Tibial artery (tissue), 4 donors: Measurements from ENCODE around the gene OBSCN.

Experiments
- DNase-seq, 2 donors: peaks; one replicate each; pipeline ENCODE4 v3.0.0-alpha.2; 2019
- H3K27ac ChIP-seq, 2 donors: fragments of 200-600 bp; sonication (generic) in 1 of 2; 1 replicate in 1 of 2; 2 replicates in 1 of 2; pipeline ENCODE4 v1.5.1; 2018 to 2019; ENCODE audit warnings: mild to moderate bottlenecking in 1 of 2
- H3K27me3 ChIP-seq, 2 donors: fragments of 200-600 bp; sonication (generic) in 1 of 2; one replicate each; pipeline versions ENCODE4 v1.5.1 to v1.6.0; 2016 to 2019
- H3K36me3 ChIP-seq, 3 donors: fragments of 200-600 bp; sonication (generic) in 2 of 3; one replicate each; pipeline ENCODE4 v1.5.1; 2016 to 2019; ENCODE audit warnings: mild to moderate bottlenecking in 2 of 3
- H3K4me1 ChIP-seq, 4 donors: fragments of 200-600 bp; sonication (generic) in 2 of 4; 1 replicate in 3 of 4; 2 replicates in 1 of 4; pipeline ENCODE4 v1.5.1; 2016 to 2019
- H3K4me3 ChIP-seq, 2 donors: fragments of 200-600 bp; sonication (generic) in 1 of 2; 1 replicate in 1 of 2; 2 replicates in 1 of 2; pipeline ENCODE4 v1.5.1; 2018 to 2019; ENCODE audit warnings: mild to moderate bottlenecking in 2 of 2
- H3K9me3 ChIP-seq, 3 donors: fragments of 200-600 bp; sonication (generic) in 1 of 3; one replicate each; pipeline ENCODE4 v1.5.1; 2016 to 2019
- CTCF ChIP-seq, 2 experiments: fragments of 200-600 bp in 1 of 2; fragments of 450-650 bp in 1 of 2; IDR thresholded peaks; one replicate each; pipeline ENCODE4 v1.5.1; 2017 to 2019; ENCODE audit warnings: antibody characterized with exemption in 2 of 2, mild to moderate bottlenecking in 1 of 2, moderate library complexity in 1 of 2
- intact Hi-C: fragments of 100-400 bp; cut with DNase I; formaldehyde crosslinking; loops from one replicate; pipeline ENCODE4 v1.15.0; 2023; ENCODE audit warnings: low total_unique reads

The OBSCN gene

GRCh38 chr1:228177721-228178710, 29.8 kb upstream of the OBSCN start:
- Histone ChIP-seq H3K4me1 (peaks cover 0 to 9% (median 3%) of the 10 kb centered on the region in 4 donors), H3K4me3 (no peak overlapping the region), H3K9me3 (no peaks in the 10 kb centered on the region), H3K27me3 (no peaks in the 10 kb centered on the region), H3K36me3 (peaks cover 0 to 18% (median 11%) of the 10 kb centered on the region in 3 donors), H3K27ac (no peak overlapping the region)
- intact Hi-C loops = loop anchor here (10.0 kb wide), 1 partner anchor 97 kb away; no protein-coding TSS in a partner anchor
- DNase-seq = peak in 1 of 2 donors; percentile 17
- TF ChIP-seq CTCF (IDR thresholded peaks at IDR 0.05) = no peak

GRCh38 chr1:228178737-228179684, 28.8 kb upstream of the OBSCN start:
- peak overlapping the region in 1 of 2 donors; percentile 5 for H3K27ac ChIP-seq
- H3K4me3 ChIP-seq = no peak overlapping the region
- no peaks in the 10 kb centered on the region for H3K27me3 ChIP-seq
- no peaks in the 10 kb centered on the region for H3K9me3 ChIP-seq
- intact Hi-C loops = loop anchor here (10.0 kb wide), 1 partner anchor 96 kb away; no protein-coding TSS in a partner anchor
- peak in 1 of 2 donors; percentile 68 for DNase-seq
- peaks cover 0 to 9% (median 1%) of the 10 kb centered on the region in 4 donors for H3K4me1 ChIP-seq
- TF ChIP-seq CTCF (IDR thresholded peaks at IDR 0.05) = no peak
- peaks cover 0 to 18% (median 11%) of the 10 kb centered on the region in 3 donors for H3K36me3 ChIP-seq

- intact Hi-C loops = no loop called here
- no peak for TF ChIP-seq CTCF (IDR thresholded peaks at IDR 0.05)
- H3K4me1 ChIP-seq = peaks cover 0 to 9% (median 1%) of the 10 kb centered on the region in 4 donors
- DNase-seq = no peak
- H3K9me3 ChIP-seq = no peaks in the 10 kb centered on the region
- H3K4me3 ChIP-seq = no peak overlapping the region
- peaks cover 0 to 8% (median 4%) of the 10 kb centered on the region in 3 donors for H3K36me3 ChIP-seq
- no peak overlapping the region for H3K27ac ChIP-seq
- no peaks in the 10 kb centered on the region for H3K27me3 ChIP-seq
Measured at GRCh38 chr1:228180271-228180958, 27.4 kb upstream of the OBSCN start.

- H3K27ac ChIP-seq = no peak overlapping the region
- intact Hi-C loops = no loop called here
- DNase-seq = no peak
- TF ChIP-seq CTCF (IDR thresholded peaks at IDR 0.05) = no peak
- no peaks in the 10 kb centered on the region for H3K9me3 ChIP-seq
- H3K4me3 ChIP-seq = no peak overlapping the region
- no peaks in the 10 kb centered on the region for H3K27me3 ChIP-seq
- H3K4me1 ChIP-seq = peaks cover 0 to 9% (median 1%) of the 10 kb centered on the region in 4 donors
- peaks cover 0 to 2% (median 0%) of the 10 kb centered on the region in 3 donors for H3K36me3 ChIP-seq
Measured at GRCh38 chr1:228180959-228181644, 26.7 kb upstream of the OBSCN start.
